OCI-LY3 (cell line): ENCODE results near the gene CEP68.

Experiments
- H2AFZ ChIP-seq: fragments of 200-600, 300-600 bp; shearing (Covaris generic); 2 replicates; pipeline ENCODE4 v1.6.0; 2014; ENCODE audit warnings: antibody characterized with exemption, low read depth, low read length
- H3K27ac ChIP-seq: fragments of 200-600, 300-600 bp; sonication (generic); 2 replicates; pipeline ENCODE4 v1.5.1; 2014; ENCODE audit warnings: mild to moderate bottlenecking, low read length, moderate library complexity, mixed read lengths
- H3K27me3 ChIP-seq: fragments of 200-600, 300-600 bp; sonication (generic); 2 replicates; pipeline ENCODE4 v1.6.1; 2014; ENCODE audit warnings: low read depth, low read length, mixed read lengths
- H3K36me3 ChIP-seq: fragments of 200-600, 300-600 bp; sonication (generic); replicated peaks from 2 replicates; pipeline ENCODE3; 2014; ENCODE audit warnings: low read depth, low read length, mixed read lengths
- H3K4me1 ChIP-seq: fragments of 300-600, 200-600 bp; sonication (generic); 2 replicates; pipeline ENCODE4 v1.6.1; 2014; ENCODE audit warnings: low read length, mixed read lengths
- H3K4me2 ChIP-seq: fragments of 200-600, 300-600 bp; sonication (generic); 2 replicates; pipeline ENCODE4 v1.6.1; 2014; ENCODE audit warnings: low read length, mixed read lengths
- H3K4me3 ChIP-seq: fragments of 300-600, 200-600 bp; sonication (generic); 2 replicates; pipeline ENCODE4 v1.5.1; 2014; ENCODE audit warnings: antibody characterized with exemption, mild to moderate bottlenecking, low read length, moderate library complexity
- H3K79me2 ChIP-seq: fragments of 300-600, 200-600 bp; shearing (Covaris generic); 2 replicates; pipeline ENCODE4 v1.6.1; 2014; ENCODE audit warnings: mild to moderate bottlenecking, low read length, mixed read lengths
- H3K9ac ChIP-seq: fragments of 300-600, 200-600 bp; shearing (Covaris generic); 2 replicates; pipeline ENCODE4 v1.6.0; 2014; ENCODE audit warnings: mild to moderate bottlenecking, low read length, moderate library complexity
- H3K9me3 ChIP-seq: fragments of 200-600, 300-600 bp; shearing (Covaris generic); 2 replicates; pipeline ENCODE4 v1.6.1; 2014; ENCODE audit warnings: low read length, mixed read lengths; ENCODE audit not compliant: insufficient read depth
- H4K20me1 ChIP-seq: fragments of 200-600, 300-600 bp; sonication (generic); 2 replicates; pipeline ENCODE4 v1.6.1; 2016; ENCODE audit warnings: low read length, mixed read lengths; ENCODE audit not compliant: insufficient read depth
- EZH2phosphoT487 ChIP-seq: fragments of 200-600 bp; shearing (Covaris generic); IDR thresholded peaks from 2 replicates; pipeline ENCODE4 v1.6.1; 2018; ENCODE audit warnings: antibody characterized with exemption, mixed run types, low read depth
- TF ChIP-seq, protein P1 (sequence below): fragments of 200-600, 300-600 bp; sonication (generic); IDR thresholded peaks from 2 replicates; pipeline ENCODE4 v1.5.1; 2014; ENCODE audit warnings: antibody characterized with exemption, low read length, low read depth

The CEP68 gene

DNA sequence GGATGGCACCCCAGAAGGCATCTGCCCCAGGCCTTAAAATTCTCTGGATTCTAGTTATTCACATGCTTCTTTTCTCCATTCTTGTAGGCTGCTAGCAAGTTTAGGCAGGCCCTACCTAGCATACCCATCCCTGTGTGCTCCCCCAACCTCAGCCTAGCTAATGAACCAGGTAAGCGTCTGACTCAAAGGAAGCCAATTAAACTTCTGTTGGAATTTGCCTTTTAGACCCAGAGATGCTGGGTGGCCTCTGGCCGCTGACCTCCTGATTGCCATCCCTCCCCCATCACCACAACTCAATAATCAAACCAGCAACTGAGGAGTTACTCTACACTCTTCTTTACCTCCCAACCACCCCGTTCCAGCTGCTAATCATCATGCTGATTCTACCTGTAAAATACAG, 19.0 kb upstream of the CEP68 start:
- Histone ChIP-seq H3K4me2 (no peak overlapping the region), H3K9me3 (no peaks in the 10 kb centered on the region), H2AFZ (no peak overlapping the region), H3K4me1 (peaks cover 15% of the 10 kb centered on the region), H4K20me1 (no peaks in the 10 kb centered on the region), H3K36me3 (no peaks in the 10 kb centered on the region), H3K4me3 (no peak overlapping the region), H3K27ac (no peak overlapping the region), H3K27me3 (no peaks in the 10 kb centered on the region), H3K79me2 (no peaks in the 10 kb centered on the region), H3K9ac (no peak overlapping the region)
- TF ChIP-seq, protein P1, sequence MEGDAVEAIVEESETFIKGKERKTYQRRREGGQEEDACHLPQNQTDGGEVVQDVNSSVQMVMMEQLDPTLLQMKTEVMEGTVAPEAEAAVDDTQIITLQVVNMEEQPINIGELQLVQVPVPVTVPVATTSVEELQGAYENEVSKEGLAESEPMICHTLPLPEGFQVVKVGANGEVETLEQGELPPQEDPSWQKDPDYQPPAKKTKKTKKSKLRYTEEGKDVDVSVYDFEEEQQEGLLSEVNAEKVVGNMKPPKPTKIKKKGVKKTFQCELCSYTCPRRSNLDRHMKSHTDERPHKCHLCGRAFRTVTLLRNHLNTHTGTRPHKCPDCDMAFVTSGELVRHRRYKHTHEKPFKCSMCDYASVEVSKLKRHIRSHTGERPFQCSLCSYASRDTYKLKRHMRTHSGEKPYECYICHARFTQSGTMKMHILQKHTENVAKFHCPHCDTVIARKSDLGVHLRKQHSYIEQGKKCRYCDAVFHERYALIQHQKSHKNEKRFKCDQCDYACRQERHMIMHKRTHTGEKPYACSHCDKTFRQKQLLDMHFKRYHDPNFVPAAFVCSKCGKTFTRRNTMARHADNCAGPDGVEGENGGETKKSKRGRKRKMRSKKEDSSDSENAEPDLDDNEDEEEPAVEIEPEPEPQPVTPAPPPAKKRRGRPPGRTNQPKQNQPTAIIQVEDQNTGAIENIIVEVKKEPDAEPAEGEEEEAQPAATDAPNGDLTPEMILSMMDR: no peak
- TF ChIP-seq EZH2phosphoT487: no peak

GRCh38 chr2:65039640-65040039, 16.6 kb upstream of the CEP68 start:
- H3K36me3 ChIP-seq: peaks cover 12% of the 10 kb centered on the region
- no peaks in the 10 kb centered on the region for H4K20me1 ChIP-seq
- H3K27ac ChIP-seq: no peak overlapping the region
- no peaks in the 10 kb centered on the region for H3K79me2 ChIP-seq
- no peaks in the 10 kb centered on the region for H3K27me3 ChIP-seq
- peaks cover 15% of the 10 kb centered on the region for H3K9me3 ChIP-seq
- H3K4me2 ChIP-seq: no peak overlapping the region
- H3K4me3 ChIP-seq: no peak overlapping the region
- TF ChIP-seq, protein P1: no peak
- TF ChIP-seq EZH2phosphoT487: no peak
- H3K4me1 ChIP-seq: peaks cover 8% of the 10 kb centered on the region
- no peak overlapping the region for H2AFZ ChIP-seq
- H3K9ac ChIP-seq: no peak overlapping the region

DNA sequence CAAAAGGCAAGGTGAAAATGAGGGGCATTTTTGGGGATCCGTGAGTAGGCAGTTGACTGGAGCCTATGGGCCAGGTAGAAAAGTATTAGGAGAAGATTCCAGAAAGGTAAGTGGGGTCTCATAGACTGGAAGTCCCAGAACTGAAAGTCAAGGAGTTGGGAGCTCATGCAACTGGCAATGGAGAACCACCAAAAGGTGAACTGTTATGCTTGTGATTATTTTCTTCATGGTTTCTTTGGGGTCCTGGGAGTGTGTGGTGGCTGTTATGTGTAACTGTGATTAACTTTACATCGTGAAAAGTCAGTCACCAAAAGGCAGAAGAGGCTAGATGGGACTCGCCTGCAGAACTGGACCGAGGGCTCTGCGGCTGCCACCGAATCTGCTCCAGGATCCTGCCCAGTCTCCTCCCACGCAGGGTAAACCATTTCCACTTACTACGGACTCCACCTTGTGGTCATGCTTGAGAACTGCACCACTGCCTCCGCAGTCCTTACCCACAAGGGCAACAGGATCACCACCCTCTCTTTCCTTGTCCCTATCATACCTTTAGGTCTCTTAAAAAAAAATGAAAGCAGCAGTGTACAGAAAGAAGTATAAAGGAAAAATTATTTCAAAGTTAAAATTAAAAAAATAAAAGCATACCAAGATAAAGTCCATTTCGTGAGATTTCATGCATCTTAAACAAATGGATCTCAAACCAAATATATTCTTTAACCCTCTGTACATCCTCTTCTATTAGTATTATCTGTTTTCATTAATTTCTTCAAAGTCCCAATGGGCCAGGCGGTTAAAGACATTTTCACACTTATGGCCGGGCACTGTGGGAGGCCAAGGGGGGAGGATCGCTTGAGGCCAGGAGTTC, 15.6 kb upstream of the CEP68 start:
- Histone ChIP-seq H3K4me3 (peak overlapping the region; percentile 57), H3K36me3 (peaks cover 12% of the 10 kb centered on the region), H3K27ac (no peak overlapping the region), H3K9me3 (peaks cover 15% of the 10 kb centered on the region), H2AFZ (no peak overlapping the region), H3K79me2 (no peaks in the 10 kb centered on the region), H3K27me3 (no peaks in the 10 kb centered on the region), H3K4me2 (peak overlapping the region; percentile 83), H3K4me1 (peaks cover 8% of the 10 kb centered on the region), H3K9ac (0 out of 2 replicates have a peak overlapping the region, but pooled peaks have one; percentile 16), H4K20me1 (no peaks in the 10 kb centered on the region)
- no peak for TF ChIP-seq EZH2phosphoT487
- TF ChIP-seq, protein P1: peak; percentile 89

DNA sequence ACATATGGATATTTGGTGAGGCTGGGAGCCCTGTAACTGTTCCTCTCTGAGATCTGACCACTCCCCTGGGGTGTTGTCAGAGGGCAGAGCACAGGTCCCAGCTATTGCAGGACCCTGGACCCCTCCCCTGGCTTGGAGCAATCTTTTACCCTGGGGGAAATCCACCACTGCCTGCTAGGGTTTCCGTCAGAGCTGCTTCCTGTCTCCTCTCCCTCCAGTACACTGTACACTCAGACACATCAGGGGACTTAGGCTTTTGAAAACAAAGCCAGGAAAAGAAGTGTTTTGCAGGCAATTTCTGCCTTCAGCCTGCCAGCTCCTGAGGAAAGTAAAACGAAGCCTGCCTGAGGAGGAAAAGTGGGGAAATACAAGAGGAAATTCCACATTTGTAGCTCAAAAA, 13.2 kb upstream of the CEP68 start:
- H3K9ac ChIP-seq: no peak overlapping the region
- peaks cover 8% of the 10 kb centered on the region for H3K4me1 ChIP-seq
- TF ChIP-seq, protein P1: no peak
- no peak for TF ChIP-seq EZH2phosphoT487

More for the DNA sequence above, 13.2 kb upstream of the CEP68 start:
- Histone ChIP-seq H3K4me3 (no peak overlapping the region), H3K36me3 (peaks cover 17% of the 10 kb centered on the region), H2AFZ (no peak overlapping the region), H3K9me3 (peaks cover 15% of the 10 kb centered on the region), H3K27ac (no peak overlapping the region), H3K4me2 (no peak overlapping the region), H3K27me3 (no peaks in the 10 kb centered on the region), H4K20me1 (no peaks in the 10 kb centered on the region), H3K79me2 (no peaks in the 10 kb centered on the region)
